Stimulated activated memory B cell treated with anti-CD40 and anti-IgM and Interleukin-4, amounts not matched to agents 10 μg/mL and 1 μg/mL and 100 μg/mL, for 72 hours (primary cell): ENCODE data around the gene PRR35.

Source experiments
- ATAC-seq: fragments of 150-1000 bp; cut with Tn5 transposase; 2 replicates; pipeline ENCODE4 v1.10.0; 2021
- H3K27ac Mint-ChIP-seq: one replicate; pipeline ENCODE4 v1.8.0; 2022; ENCODE audit warnings: mild to moderate bottlenecking, mixed read lengths
- H3K27me3 Mint-ChIP-seq: one replicate; pipeline ENCODE4 v1.8.0; 2022; ENCODE audit warnings: mixed read lengths
- H3K36me3 Mint-ChIP-seq: one replicate; pipeline ENCODE4 v1.8.0; 2022; ENCODE audit warnings: mixed read lengths
- H3K4me1 Mint-ChIP-seq: one replicate; pipeline ENCODE4 v1.8.0; 2022; ENCODE audit warnings: mixed read lengths
- H3K4me3 Mint-ChIP-seq: one replicate; pipeline ENCODE4 v1.8.0; 2022; ENCODE audit warnings: mild to moderate bottlenecking, moderate library complexity, mixed read lengths
- H3K9me3 Mint-ChIP-seq: one replicate; pipeline ENCODE4 v1.8.0; 2022; ENCODE audit warnings: mixed read lengths

The PRR35 gene

GRCh38 chr16:576197-576822 is 16.1 kb downstream of the PRR35 start:
- no peak overlapping the region for H3K27ac Mint-ChIP-seq
- no peaks in the 10 kb centered on the region for H3K27me3 Mint-ChIP-seq
- H3K4me3 Mint-ChIP-seq: no peak overlapping the region
- peaks cover 21% of the 10 kb centered on the region for H3K4me1 Mint-ChIP-seq
- H3K36me3 Mint-ChIP-seq: peaks cover 7% of the 10 kb centered on the region
- H3K9me3 Mint-ChIP-seq: no peaks in the 10 kb centered on the region
- ATAC-seq: no peak

- H3K27ac Mint-ChIP-seq: no peak overlapping the region
- no peaks in the 10 kb centered on the region for H3K27me3 Mint-ChIP-seq
These were observed 16.6 kb downstream of the PRR35 start for GRCh38 chr16:576823-577201.

GRCh38 chr16:577796-578195 is 17.6 kb downstream of the PRR35 start:
- no peak overlapping the region for H3K4me3 Mint-ChIP-seq
- peaks cover 7% of the 10 kb centered on the region for H3K36me3 Mint-ChIP-seq
- no peaks in the 10 kb centered on the region for H3K27me3 Mint-ChIP-seq
- H3K9me3 Mint-ChIP-seq: no peaks in the 10 kb centered on the region
- no peak overlapping the region for H3K27ac Mint-ChIP-seq
- H3K4me1 Mint-ChIP-seq: peaks cover 12% of the 10 kb centered on the region
- no peak for ATAC-seq

More at GRCh38 chr16:576823-577201, 16.6 kb downstream of the PRR35 start:
- ATAC-seq: no peak
- H3K36me3 Mint-ChIP-seq: peaks cover 7% of the 10 kb centered on the region
- no peak overlapping the region for H3K4me3 Mint-ChIP-seq
- H3K9me3 Mint-ChIP-seq: no peaks in the 10 kb centered on the region
- H3K4me1 Mint-ChIP-seq: peaks cover 16% of the 10 kb centered on the region

- H3K4me1 Mint-ChIP-seq: peaks cover 12% of the 10 kb centered on the region
- H3K27me3 Mint-ChIP-seq: no peaks in the 10 kb centered on the region
- no peaks in the 10 kb centered on the region for H3K9me3 Mint-ChIP-seq
- H3K27ac Mint-ChIP-seq: no peak overlapping the region
- no peak overlapping the region for H3K4me3 Mint-ChIP-seq
- H3K36me3 Mint-ChIP-seq: peaks cover 7% of the 10 kb centered on the region
- ATAC-seq: no peak
These were observed 18.2 kb downstream of the PRR35 start for GRCh38 chr16:578232-578869.

- peak overlapping the region; percentile 18 for H3K4me3 Mint-ChIP-seq
- ATAC-seq: peak; percentile 86
These were observed 18.7 kb downstream of the PRR35 start for GRCh38 chr16:578870-579405.

GRCh38 chr16:580141-580945 is 20.1 kb downstream of the PRR35 start:
- peaks cover 2% of the 10 kb centered on the region for H3K27me3 Mint-ChIP-seq
- H3K4me1 Mint-ChIP-seq: peaks cover 12% of the 10 kb centered on the region
- H3K9me3 Mint-ChIP-seq: no peaks in the 10 kb centered on the region
- ATAC-seq: no peak
- H3K36me3 Mint-ChIP-seq: peaks cover 7% of the 10 kb centered on the region
- H3K4me3 Mint-ChIP-seq: no peak overlapping the region
- no peak overlapping the region for H3K27ac Mint-ChIP-seq

More at GRCh38 chr16:578870-579405, 18.7 kb downstream of the PRR35 start:
- Mint-ChIP-seq H3K27ac (no peak overlapping the region), H3K4me1 (peaks cover 12% of the 10 kb centered on the region), H3K36me3 (peaks cover 7% of the 10 kb centered on the region), H3K27me3 (no peaks in the 10 kb centered on the region), H3K9me3 (no peaks in the 10 kb centered on the region)

- Mint-ChIP-seq H3K4me3 (no peak overlapping the region), H3K27ac (no peak overlapping the region), H3K4me1 (peaks cover 18% of the 10 kb centered on the region), H3K36me3 (peaks cover 7% of the 10 kb centered on the region), H3K27me3 (peaks cover 9% of the 10 kb centered on the region), H3K9me3 (no peaks in the 10 kb centered on the region)
- no peak for ATAC-seq
These were observed 20.8 kb downstream of the PRR35 start for GRCh38 chr16:580946-581498.

GRCh38 chr16:582218-582613 is 22.0 kb downstream of the PRR35 start:
- Mint-ChIP-seq H3K36me3 (no peaks in the 10 kb centered on the region), H3K27ac (no peak overlapping the region), H3K27me3 (peaks cover 11% of the 10 kb centered on the region), H3K4me3 (no peak overlapping the region), H3K4me1 (peaks cover 16% of the 10 kb centered on the region), H3K9me3 (no peaks in the 10 kb centered on the region)
- no peak for ATAC-seq

GRCh38 chr16:582614-583331 is 22.6 kb downstream of the PRR35 start:
- Mint-ChIP-seq H3K27ac (no peak overlapping the region), H3K4me3 (no peak overlapping the region), H3K36me3 (no peaks in the 10 kb centered on the region), H3K4me1 (peaks cover 20% of the 10 kb centered on the region), H3K9me3 (no peaks in the 10 kb centered on the region), H3K27me3 (peaks cover 11% of the 10 kb centered on the region)
- no peak for ATAC-seq

GRCh38 chr16:583470-583814 is 23.2 kb downstream of the PRR35 start:
- H3K4me3 Mint-ChIP-seq: no peak overlapping the region
- H3K36me3 Mint-ChIP-seq: no peaks in the 10 kb centered on the region
- H3K27ac Mint-ChIP-seq: no peak overlapping the region
- peaks cover 24% of the 10 kb centered on the region for H3K4me1 Mint-ChIP-seq
- H3K27me3 Mint-ChIP-seq: peaks cover 11% of the 10 kb centered on the region
- ATAC-seq: no peak
- no peaks in the 10 kb centered on the region for H3K9me3 Mint-ChIP-seq

GRCh38 chr16:583815-584591 is 23.8 kb downstream of the PRR35 start:
- Mint-ChIP-seq H3K36me3 (no peaks in the 10 kb centered on the region), H3K9me3 (no peaks in the 10 kb centered on the region), H3K27me3 (peaks cover 11% of the 10 kb centered on the region), H3K27ac (no peak overlapping the region), H3K4me1 (peaks cover 22% of the 10 kb centered on the region), H3K4me3 (no peak overlapping the region)
- ATAC-seq: no peak

- Mint-ChIP-seq H3K4me3 (no peak overlapping the region), H3K27me3 (peaks cover 11% of the 10 kb centered on the region), H3K9me3 (no peaks in the 10 kb centered on the region), H3K27ac (peak overlapping the region; percentile 58), H3K36me3 (no peaks in the 10 kb centered on the region), H3K4me1 (peaks cover 22% of the 10 kb centered on the region)
- ATAC-seq: no peak
These were observed 25.2 kb downstream of the PRR35 start for GRCh38 chr16:585351-585750.

- H3K4me1 Mint-ChIP-seq: peaks cover 30% of the 10 kb centered on the region
- H3K27me3 Mint-ChIP-seq: peaks cover 11% of the 10 kb centered on the region
- H3K27ac Mint-ChIP-seq: peak overlapping the region; percentile 58
- no peak for ATAC-seq
- H3K4me3 Mint-ChIP-seq: no peak overlapping the region
- no peaks in the 10 kb centered on the region for H3K36me3 Mint-ChIP-seq
- no peaks in the 10 kb centered on the region for H3K9me3 Mint-ChIP-seq
These were observed 26.0 kb downstream of the PRR35 start for GRCh38 chr16:586047-586644.
